PC-3 (cell line): ENCODE data around the gene CAPZB.

Experiments
- EZH2 ChIP-seq: fragments of 300-600 bp; sonication (generic); IDR thresholded peaks from one replicate; pipeline ENCODE4 v1.6.1; 2017; ENCODE audit warnings: antibody characterized with exemption, mild to moderate bottlenecking, low read length; ENCODE audit not compliant: unreplicated experiment
- EZH2phosphoT487 ChIP-seq: fragments of 300-600 bp; sonication (generic); IDR thresholded peaks from 2 replicates; pipeline ENCODE4 v1.6.1; 2018; ENCODE audit warnings: mild to moderate bottlenecking, antibody characterized with exemption, low read length, borderline replicate concordance
- TF ChIP-seq, protein P1 (sequence below): fragments of 300-600 bp; sonication (generic); conservative IDR thresholded peaks from 2 replicates; pipeline ENCODE4 v1.5.1; 2017; ENCODE audit warnings: antibody characterized with exemption, low read depth, mild to moderate bottlenecking, low read length

DNA sequence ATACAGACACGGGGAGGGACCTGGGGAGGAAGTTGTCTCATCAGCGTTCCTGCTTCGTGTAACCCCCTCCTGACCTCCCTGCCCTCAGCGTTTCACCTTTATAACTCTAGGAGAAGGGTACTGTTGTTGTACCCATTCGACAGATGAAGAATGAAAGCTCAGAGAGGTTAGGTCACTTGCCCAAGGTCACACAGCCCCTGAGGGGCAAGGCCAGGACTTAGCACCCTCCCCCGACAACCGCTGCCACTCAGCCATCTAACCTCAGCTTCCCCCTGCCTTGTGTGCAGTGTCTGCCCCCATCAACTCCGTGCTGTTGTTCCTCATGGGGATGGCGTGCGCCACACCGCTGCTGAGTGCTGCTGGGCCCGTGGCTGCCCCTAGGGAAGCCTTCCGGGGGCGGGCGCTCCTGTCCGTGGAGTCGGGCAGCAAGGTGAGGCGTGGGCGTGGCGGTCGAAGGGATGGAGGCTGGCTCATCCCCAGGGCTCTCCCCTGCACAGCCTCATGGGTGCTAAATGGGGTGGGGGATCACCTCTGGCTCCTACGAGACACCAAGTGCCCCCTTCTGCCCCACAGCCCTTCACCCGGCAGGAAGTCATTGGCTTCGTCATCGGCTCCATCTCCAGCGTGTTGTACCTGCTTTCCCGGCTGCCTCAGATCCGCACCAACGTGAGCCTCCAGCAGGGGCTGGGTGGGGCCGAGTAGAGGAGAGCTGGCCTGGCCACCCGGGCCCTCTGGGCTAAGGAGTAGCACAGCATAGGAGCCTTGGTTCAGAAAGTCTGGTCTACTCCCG lies 159.2 kb downstream of the CAPZB start:
- TF ChIP-seq, protein P1, sequence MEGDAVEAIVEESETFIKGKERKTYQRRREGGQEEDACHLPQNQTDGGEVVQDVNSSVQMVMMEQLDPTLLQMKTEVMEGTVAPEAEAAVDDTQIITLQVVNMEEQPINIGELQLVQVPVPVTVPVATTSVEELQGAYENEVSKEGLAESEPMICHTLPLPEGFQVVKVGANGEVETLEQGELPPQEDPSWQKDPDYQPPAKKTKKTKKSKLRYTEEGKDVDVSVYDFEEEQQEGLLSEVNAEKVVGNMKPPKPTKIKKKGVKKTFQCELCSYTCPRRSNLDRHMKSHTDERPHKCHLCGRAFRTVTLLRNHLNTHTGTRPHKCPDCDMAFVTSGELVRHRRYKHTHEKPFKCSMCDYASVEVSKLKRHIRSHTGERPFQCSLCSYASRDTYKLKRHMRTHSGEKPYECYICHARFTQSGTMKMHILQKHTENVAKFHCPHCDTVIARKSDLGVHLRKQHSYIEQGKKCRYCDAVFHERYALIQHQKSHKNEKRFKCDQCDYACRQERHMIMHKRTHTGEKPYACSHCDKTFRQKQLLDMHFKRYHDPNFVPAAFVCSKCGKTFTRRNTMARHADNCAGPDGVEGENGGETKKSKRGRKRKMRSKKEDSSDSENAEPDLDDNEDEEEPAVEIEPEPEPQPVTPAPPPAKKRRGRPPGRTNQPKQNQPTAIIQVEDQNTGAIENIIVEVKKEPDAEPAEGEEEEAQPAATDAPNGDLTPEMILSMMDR: no peak
- TF ChIP-seq EZH2: no peak
- no peak for TF ChIP-seq EZH2phosphoT487
